ENCODE measurements around the gene SHB. TPM values are rescaled to one million over a fixed set of nuclear protein-coding genes. Genes with fewer than 3 reads are reported as not detected.

Gene SHB
- total and polyA plus RNA-seq, 2 donors (not counting 1 experiment from before 2014, with no cell fraction given), result 9.9 to 13.9 TPM

DNA sequence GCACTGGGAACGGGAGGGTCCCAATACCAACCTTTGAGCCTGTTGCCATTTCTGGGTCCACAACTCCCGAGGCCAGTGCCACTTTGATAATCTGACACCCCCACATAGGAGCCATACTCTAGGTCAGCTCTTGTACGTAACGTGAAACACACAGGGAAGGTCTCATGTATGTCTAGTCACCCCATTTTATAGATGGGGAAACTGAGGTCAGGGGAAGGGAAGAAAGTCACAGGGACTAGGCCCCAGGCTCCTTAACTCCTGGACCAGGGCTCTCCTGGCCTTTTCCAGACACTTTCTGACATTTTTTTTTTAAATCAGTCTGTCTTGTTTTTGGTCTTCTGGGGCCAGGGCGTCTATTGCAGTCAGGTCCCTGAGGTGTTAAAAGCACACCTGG is 84.8 kb downstream of the SHB start:
- Histone ChIP-seq H4K20me1 (ENCODE audit: control insufficient read depth, extremely low read depth, insufficient read depth, low read length) (no peaks in the 10 kb centered on the region), H2AFZ (ENCODE audit: low read length) (no peak overlapping the region), H3K36me3 (ENCODE audit: control insufficient read depth, insufficient read depth, low read length) (no peaks in the 10 kb centered on the region), H3K9ac (ENCODE audit: insufficient read depth, low read length) (no peak overlapping the region), H3K4me3 (replicated peaks in 1 of 4; ENCODE audit: control extremely low read depth in 1 of 4, insufficient read depth in 1 of 4, low read depth in 3 of 4, low read length in 4 of 4) (no peak overlapping the region), H3K27ac (ENCODE audit: insufficient read depth, low read length) (peak overlapping the region; percentile 63), H3K4me1 (ENCODE audit: control insufficient read depth, extremely low read depth, insufficient read depth, low read length) (peaks cover 8% of the 10 kb centered on the region), H3K79me2 (ENCODE audit: control insufficient read depth, insufficient read depth, low read length) (peaks cover 38% of the 10 kb centered on the region), H3K9me3 (ENCODE audit: control insufficient read depth, insufficient read depth, low read depth, low read length) (no peaks in the 10 kb centered on the region), H3K4me2 (ENCODE audit: extremely low read depth, insufficient read depth, low read length) (no peak overlapping the region), H3K27me3 (ENCODE audit: control insufficient read depth, insufficient read depth, low read length) (no peaks in the 10 kb centered on the region)
- TF ChIP-seq, protein P1, sequence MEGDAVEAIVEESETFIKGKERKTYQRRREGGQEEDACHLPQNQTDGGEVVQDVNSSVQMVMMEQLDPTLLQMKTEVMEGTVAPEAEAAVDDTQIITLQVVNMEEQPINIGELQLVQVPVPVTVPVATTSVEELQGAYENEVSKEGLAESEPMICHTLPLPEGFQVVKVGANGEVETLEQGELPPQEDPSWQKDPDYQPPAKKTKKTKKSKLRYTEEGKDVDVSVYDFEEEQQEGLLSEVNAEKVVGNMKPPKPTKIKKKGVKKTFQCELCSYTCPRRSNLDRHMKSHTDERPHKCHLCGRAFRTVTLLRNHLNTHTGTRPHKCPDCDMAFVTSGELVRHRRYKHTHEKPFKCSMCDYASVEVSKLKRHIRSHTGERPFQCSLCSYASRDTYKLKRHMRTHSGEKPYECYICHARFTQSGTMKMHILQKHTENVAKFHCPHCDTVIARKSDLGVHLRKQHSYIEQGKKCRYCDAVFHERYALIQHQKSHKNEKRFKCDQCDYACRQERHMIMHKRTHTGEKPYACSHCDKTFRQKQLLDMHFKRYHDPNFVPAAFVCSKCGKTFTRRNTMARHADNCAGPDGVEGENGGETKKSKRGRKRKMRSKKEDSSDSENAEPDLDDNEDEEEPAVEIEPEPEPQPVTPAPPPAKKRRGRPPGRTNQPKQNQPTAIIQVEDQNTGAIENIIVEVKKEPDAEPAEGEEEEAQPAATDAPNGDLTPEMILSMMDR (conservative IDR thresholded peaks at IDR 0.05 in 1 of 2, IDR thresholded peaks at IDR 0.05 in 1 of 2; ENCODE audit: low read depth in 1 of 2, low read length in 2 of 2), result no peak
- TF ChIP-seq EZH2 (IDR thresholded peaks at IDR 0.05; ENCODE audit: low read length, missing control alignments), result no peak
- no peak for DNase-seq (ENCODE audit: low read depth in 2 of 2)

DNA sequence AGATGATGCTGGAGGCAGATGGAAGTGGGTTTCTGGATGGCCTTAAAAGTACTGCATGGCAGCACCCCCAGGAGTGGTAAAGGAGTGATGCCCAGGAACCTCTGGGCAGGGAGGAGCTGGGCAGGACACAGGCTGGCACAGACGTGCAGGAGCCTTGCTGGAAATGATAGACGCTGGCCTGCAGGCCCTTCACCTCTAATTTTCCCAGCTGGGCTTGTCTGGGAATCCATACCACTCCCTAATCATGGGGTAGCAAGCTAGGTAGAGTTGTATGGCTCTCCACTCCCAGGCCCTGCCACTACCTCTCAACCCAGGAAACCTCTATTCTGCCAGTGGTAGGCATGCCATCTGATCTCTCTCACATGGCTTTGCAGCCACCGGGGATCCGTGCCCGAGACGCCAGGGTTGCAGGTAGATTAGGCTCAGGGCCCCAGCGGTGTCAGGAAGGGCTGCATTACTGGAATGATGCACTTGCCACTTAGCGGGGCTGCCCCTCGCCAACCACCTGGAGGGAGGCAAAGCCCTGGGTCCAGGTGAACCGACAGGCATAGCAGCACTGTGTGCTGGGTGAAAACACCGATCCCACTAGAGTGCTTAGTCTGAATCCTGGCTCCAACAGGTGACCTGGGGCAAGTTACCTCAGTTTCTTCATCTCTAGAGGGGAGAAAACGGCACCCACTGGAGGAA is 85.5 kb downstream of the SHB start:
- TF ChIP-seq EZH2 (IDR thresholded peaks at IDR 0.05; ENCODE audit: low read length, missing control alignments), result no peak
- TF ChIP-seq, protein P1 (conservative IDR thresholded peaks at IDR 0.05 in 1 of 2, IDR thresholded peaks at IDR 0.05 in 1 of 2; ENCODE audit: low read depth in 1 of 2, low read length in 2 of 2), result no peak
- Histone ChIP-seq H4K20me1 (ENCODE audit: control insufficient read depth, extremely low read depth, insufficient read depth, low read length) (no peaks in the 10 kb centered on the region), H3K4me2 (ENCODE audit: extremely low read depth, insufficient read depth, low read length) (no peak overlapping the region), H3K4me3 (replicated peaks in 1 of 4; ENCODE audit: control extremely low read depth in 1 of 4, insufficient read depth in 1 of 4, low read depth in 3 of 4, low read length in 4 of 4) (no peak overlapping the region), H3K27ac (ENCODE audit: insufficient read depth, low read length) (no peak overlapping the region), H3K9me3 (ENCODE audit: control insufficient read depth, insufficient read depth, low read depth, low read length) (no peaks in the 10 kb centered on the region), H3K36me3 (ENCODE audit: control insufficient read depth, insufficient read depth, low read length) (no peaks in the 10 kb centered on the region), H3K9ac (ENCODE audit: insufficient read depth, low read length) (no peak overlapping the region), H3K4me1 (ENCODE audit: control insufficient read depth, extremely low read depth, insufficient read depth, low read length) (peaks cover 8% of the 10 kb centered on the region), H2AFZ (ENCODE audit: low read length) (no peak overlapping the region), H3K79me2 (ENCODE audit: control insufficient read depth, insufficient read depth, low read length) (peaks cover 33% of the 10 kb centered on the region), H3K27me3 (ENCODE audit: control insufficient read depth, insufficient read depth, low read length) (no peaks in the 10 kb centered on the region)
- no peak for DNase-seq (ENCODE audit: low read depth in 2 of 2)

GRCh38 chr9:37979844-37980243 is 89.2 kb downstream of the SHB start:
- no peak overlapping the region for H2AFZ ChIP-seq (ENCODE audit: low read length)
- H3K79me2 ChIP-seq (ENCODE audit: control insufficient read depth, insufficient read depth, low read length), result peaks cover 28% of the 10 kb centered on the region
- no peaks in the 10 kb centered on the region for H3K36me3 ChIP-seq (ENCODE audit: control insufficient read depth, insufficient read depth, low read length)
- peaks cover 7% of the 10 kb centered on the region for H3K4me1 ChIP-seq (ENCODE audit: control insufficient read depth, extremely low read depth, insufficient read depth, low read length)
- no peak overlapping the region for H3K27ac ChIP-seq (ENCODE audit: insufficient read depth, low read length)
- TF ChIP-seq EZH2 (IDR thresholded peaks at IDR 0.05; ENCODE audit: low read length, missing control alignments), result no peak
- TF ChIP-seq, protein P1 (conservative IDR thresholded peaks at IDR 0.05 in 1 of 2, IDR thresholded peaks at IDR 0.05 in 1 of 2; ENCODE audit: low read depth in 1 of 2, low read length in 2 of 2), result no peak
- H4K20me1 ChIP-seq (ENCODE audit: control insufficient read depth, extremely low read depth, insufficient read depth, low read length), result no peaks in the 10 kb centered on the region
- DNase-seq (ENCODE audit: low read depth in 2 of 2), result no peak
- no peak overlapping the region for H3K9ac ChIP-seq (ENCODE audit: insufficient read depth, low read length)
- H3K27me3 ChIP-seq (ENCODE audit: control insufficient read depth, insufficient read depth, low read length), result no peaks in the 10 kb centered on the region
- no peak overlapping the region for H3K4me2 ChIP-seq (ENCODE audit: extremely low read depth, insufficient read depth, low read length)
- H3K9me3 ChIP-seq (ENCODE audit: control insufficient read depth, insufficient read depth, low read depth, low read length), result no peaks in the 10 kb centered on the region
- no peak overlapping the region for H3K4me3 ChIP-seq (replicated peaks in 1 of 4; ENCODE audit: control extremely low read depth in 1 of 4, insufficient read depth in 1 of 4, low read depth in 3 of 4, low read length in 4 of 4)
